HepG2 (cell line): ENCODE data around the gene MAN2C1. TPM values are rescaled to one million over a fixed set of nuclear protein-coding genes. Genes with fewer than 3 reads are reported as not detected.

ENCODE experiments used
- ATAD3A ChIP-seq: sonication (generic); formaldehyde crosslinking; IDR thresholded peaks from 2 replicates; pipeline ENCODE4 v1.4.0; 2020; ENCODE audit warnings: missing genetic modification reagents
- CCDC6 ChIP-seq: sonication (generic); formaldehyde crosslinking; IDR thresholded peaks from 2 replicates; pipeline ENCODE4 v1.8.1; 2022; ENCODE audit warnings: mild to moderate bottlenecking, missing genetic modification reagents, moderate library complexity
- KDM2A ChIP-seq: sonication (generic); formaldehyde crosslinking; IDR thresholded peaks from 2 replicates; pipeline ENCODE4 v1.4.0; 2020; ENCODE audit warnings: low read depth, missing genetic modification reagents, borderline replicate concordance
- KMT2B ChIP-seq: IDR thresholded peaks from 2 replicates; pipeline ENCODE4 v1.6.1; 2016; ENCODE audit warnings: missing genetic modification reagents, missing compliant biosample characterization
- NFIB ChIP-seq: sonication (generic); formaldehyde crosslinking; IDR thresholded peaks from 2 replicates; pipeline ENCODE4 v1.9.0; 2021; ENCODE audit warnings: missing genetic modification reagents, mild to moderate bottlenecking, borderline replicate concordance
- NFKBIZ ChIP-seq: IDR thresholded peaks from 2 replicates; pipeline ENCODE4 v1.6.1; 2018; ENCODE audit warnings: missing genetic modification reagents, missing compliant biosample characterization
- NPAS2 ChIP-seq: sonication (generic); formaldehyde crosslinking; IDR thresholded peaks from 2 replicates; pipeline ENCODE4 v1.8.0; 2022; ENCODE audit warnings: mild to moderate bottlenecking, missing genetic modification reagents, borderline replicate concordance
- RELA ChIP-seq: sonication (generic); formaldehyde crosslinking; IDR thresholded peaks from 2 replicates; pipeline ENCODE4 v1.4.0; 2020; ENCODE audit warnings: missing genetic modification reagents
- SALL1 ChIP-seq: sonication (generic); formaldehyde crosslinking; IDR thresholded peaks from 2 replicates; pipeline ENCODE4 v1.8.0; 2022; ENCODE audit warnings: mild to moderate bottlenecking, missing genetic modification reagents
- SIN3B ChIP-seq: fragments of 150-350 bp; IDR thresholded peaks from 2 replicates; pipeline ENCODE4 v1.6.1; 2014; ENCODE audit warnings: low read length
- SNRNP70 ChIP-seq: fragments of 200-400 bp; formaldehyde crosslinking; IDR thresholded peaks from 2 replicates; pipeline ENCODE4 v1.6.1; 2017; ENCODE audit warnings: mild to moderate bottlenecking, low read depth, low read length, moderate library complexity
- ZBTB21 ChIP-seq: sonication (generic); formaldehyde crosslinking; IDR thresholded peaks from 2 replicates; pipeline ENCODE4 v1.4.0; 2020; ENCODE audit warnings: missing genetic modification reagents
- ZNF614 ChIP-seq: IDR thresholded peaks from 2 replicates; pipeline ENCODE4 v1.6.1; 2018; ENCODE audit warnings: missing biosample characterization, missing genetic modification reagents, inconsistent platforms, borderline replicate concordance
- ZNF747 ChIP-seq: sonication (generic); formaldehyde crosslinking; IDR thresholded peaks from 2 replicates; pipeline ENCODE4 v1.8.1; 2023; ENCODE audit warnings: missing genetic modification reagents, mild to moderate bottlenecking, borderline replicate concordance
- polyA plus RNA-seq, 8 experiments: library from polyadenylated mRNA; depleted of rRNA in 3 of 8; stranded (reverse) in 7 of 8; unstranded in 1 of 8; fragments of >200 nt; fragmentation: Illumina TruSeq in 4 of 8; extraction: Trizol in 4 of 8; gene quantifications; 2 replicates each; pipeline versions ENCODE4 v1.2.1 to v1.2.3, GENCODE V29; 2011 to 2016; ENCODE audit warnings: low read depth in 4 of 8, missing spikeins in 1 of 8, mixed read lengths in 1 of 8; ENCODE audit not compliant: insufficient read depth in 1 of 8
- total RNA-seq, 5 experiments: library from RNA; depleted of rRNA; stranded (reverse); fragments of >200 nt; fragmentation: Illumina TruSeq; extraction: Trizol; gene quantifications; 2 replicates each; pipeline ENCODE4 v1.2.3, GENCODE V29; 2016; ENCODE audit warnings: low read depth in 1 of 5
- TF ChIP-seq, protein P1 (sequence below): sonication (generic); formaldehyde crosslinking; IDR thresholded peaks from 2 replicates; pipeline ENCODE4 v1.5.0; 2020; ENCODE audit warnings: mild to moderate bottlenecking, missing genetic modification reagents
- TF ChIP-seq, protein P2 (sequence below): sonication (generic); formaldehyde crosslinking; IDR thresholded peaks from 2 replicates; pipeline ENCODE4 v1.8.1; 2023; ENCODE audit warnings: mild to moderate bottlenecking, inconsistent platforms, moderate library complexity, missing genetic modification reagents, borderline replicate concordance
- TF ChIP-seq, protein P3 (sequence below): IDR thresholded peaks from 2 replicates; pipeline ENCODE4 v1.6.1; 2016
- TF ChIP-seq, protein P4 (sequence below): sonication (generic); formaldehyde crosslinking; IDR thresholded peaks from 2 replicates; pipeline ENCODE4 v1.9.0; 2021; ENCODE audit warnings: missing genetic modification reagents, borderline replicate concordance
- TF ChIP-seq, protein P5 (sequence below): sonication (generic); formaldehyde crosslinking; IDR thresholded peaks from 2 replicates; pipeline ENCODE4 v1.4.0; 2020; ENCODE audit warnings: missing genetic modification reagents

Gene MAN2C1
- total and polyA plus RNA-seq, 2 of the 13 experiments (the other 11 are each of a cell fraction or from before 2014, with no cell fraction given) = 62.6 to 71.0 TPM

DNA sequence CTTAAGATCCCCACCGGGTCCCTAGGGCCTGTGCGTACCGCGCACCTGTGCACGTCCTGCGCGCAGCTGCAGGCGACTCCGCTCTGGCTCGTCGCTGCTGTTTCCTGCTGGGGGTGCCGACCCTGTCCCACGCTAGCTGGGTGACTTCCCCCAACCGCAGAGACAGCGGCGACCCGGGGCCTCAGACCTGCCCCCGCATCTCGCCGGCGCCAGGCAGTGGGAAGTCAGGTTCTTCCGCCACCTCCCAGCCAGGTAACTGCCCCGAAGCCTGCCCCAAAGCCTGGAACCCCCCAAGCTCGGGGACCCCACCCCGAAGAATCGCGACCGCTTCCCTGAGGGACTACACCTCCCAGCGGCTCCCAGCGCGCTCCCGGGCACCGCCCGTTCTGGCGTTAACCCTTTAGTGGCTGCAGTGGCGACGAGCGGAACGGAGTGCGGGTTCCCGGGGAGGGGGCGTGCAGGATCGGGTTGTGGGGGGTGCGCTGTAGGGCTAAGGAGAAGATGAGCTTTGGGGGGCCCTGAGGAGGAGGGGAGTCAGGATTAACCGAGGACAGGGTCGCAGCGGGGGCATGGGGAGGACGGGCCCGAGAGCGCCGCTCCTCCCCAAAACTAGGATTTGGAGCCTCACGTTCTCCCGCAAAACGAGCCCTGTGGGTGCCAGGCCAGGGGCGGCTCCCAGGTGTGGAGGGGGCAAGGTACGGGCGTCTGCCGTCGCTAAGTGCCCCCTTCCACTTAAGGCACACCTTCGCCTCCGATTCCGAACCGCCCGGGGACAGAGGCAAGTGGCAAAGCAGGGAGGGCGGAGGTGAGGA, 21.0 kb downstream of the MAN2C1 start (continued):
- TF ChIP-seq SNRNP70 (no peak), SALL1 (peak; percentile 68), RELA (no peak), NFIB (no peak), KMT2B (CRISPR knock-in tag) (no peak), NPAS2 (CRISPR knock-in tag) (no peak), ATAD3A (CRISPR knock-in tag) (no peak), SIN3B (no peak), KDM2A (peak; percentile 86), NFKBIZ (CRISPR knock-in tag) (no peak), ZBTB21 (CRISPR knock-in tag) (no peak), ZNF747 (CRISPR knock-in tag) (0 out of 2 replicates have a peak, but pooled peaks have one; percentile 49), CCDC6 (CRISPR knock-in tag) (peak; percentile 33; the same call in 1 of the 2 replicates), ZNF614 (CRISPR knock-in tag) (no peak)
- TF ChIP-seq, protein P1, sequence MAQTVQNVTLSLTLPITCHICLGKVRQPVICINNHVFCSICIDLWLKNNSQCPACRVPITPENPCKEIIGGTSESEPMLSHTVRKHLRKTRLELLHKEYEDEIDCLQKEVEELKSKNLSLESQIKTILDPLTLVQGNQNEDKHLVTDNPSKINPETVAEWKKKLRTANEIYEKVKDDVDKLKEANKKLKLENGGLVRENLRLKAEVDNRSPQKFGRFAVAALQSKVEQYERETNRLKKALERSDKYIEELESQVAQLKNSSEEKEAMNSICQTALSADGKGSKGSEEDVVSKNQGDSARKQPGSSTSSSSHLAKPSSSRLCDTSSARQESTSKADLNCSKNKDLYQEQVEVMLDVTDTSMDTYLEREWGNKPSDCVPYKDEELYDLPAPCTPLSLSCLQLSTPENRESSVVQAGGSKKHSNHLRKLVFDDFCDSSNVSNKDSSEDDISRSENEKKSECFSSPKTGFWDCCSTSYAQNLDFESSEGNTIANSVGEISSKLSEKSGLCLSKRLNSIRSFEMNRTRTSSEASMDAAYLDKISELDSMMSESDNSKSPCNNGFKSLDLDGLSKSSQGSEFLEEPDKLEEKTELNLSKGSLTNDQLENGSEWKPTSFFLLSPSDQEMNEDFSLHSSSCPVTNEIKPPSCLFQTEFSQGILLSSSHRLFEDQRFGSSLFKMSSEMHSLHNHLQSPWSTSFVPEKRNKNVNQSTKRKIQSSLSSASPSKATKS = no peak
- TF ChIP-seq, protein P2, sequence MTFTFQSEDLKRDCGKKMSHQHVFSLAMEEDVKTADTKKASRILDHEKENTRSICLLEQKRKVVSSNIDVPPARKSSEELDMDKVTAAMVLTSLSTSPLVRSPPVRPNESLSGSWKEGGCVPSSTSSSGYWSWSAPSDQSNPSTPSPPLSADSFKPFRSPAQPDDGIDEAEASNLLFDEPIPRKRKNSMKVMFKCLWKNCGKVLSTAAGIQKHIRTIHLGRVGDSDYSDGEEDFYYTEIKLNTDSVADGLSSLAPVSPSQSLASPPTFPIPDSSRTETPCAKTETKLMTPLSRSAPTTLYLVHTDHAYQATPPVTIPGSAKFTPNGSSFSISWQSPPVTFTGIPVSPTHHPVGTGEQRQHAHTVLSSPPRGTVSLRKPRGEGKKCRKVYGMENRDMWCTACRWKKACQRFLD = no peak
- TF ChIP-seq, protein P3, sequence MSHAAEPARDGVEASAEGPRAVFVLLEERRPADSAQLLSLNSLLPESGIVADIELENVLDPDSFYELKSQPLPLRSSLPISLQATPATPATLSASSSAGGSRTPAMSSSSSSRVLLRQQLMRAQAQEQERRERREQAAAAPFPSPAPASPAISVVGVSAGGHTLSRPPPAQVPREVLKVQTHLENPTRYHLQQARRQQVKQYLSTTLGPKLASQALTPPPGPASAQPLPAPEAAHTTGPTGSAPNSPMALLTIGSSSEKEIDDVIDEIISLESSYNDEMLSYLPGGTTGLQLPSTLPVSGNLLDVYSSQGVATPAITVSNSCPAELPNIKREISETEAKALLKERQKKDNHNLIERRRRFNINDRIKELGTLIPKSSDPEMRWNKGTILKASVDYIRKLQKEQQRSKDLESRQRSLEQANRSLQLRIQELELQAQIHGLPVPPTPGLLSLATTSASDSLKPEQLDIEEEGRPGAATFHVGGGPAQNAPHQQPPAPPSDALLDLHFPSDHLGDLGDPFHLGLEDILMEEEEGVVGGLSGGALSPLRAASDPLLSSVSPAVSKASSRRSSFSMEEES = no peak
- TF ChIP-seq, protein P4, sequence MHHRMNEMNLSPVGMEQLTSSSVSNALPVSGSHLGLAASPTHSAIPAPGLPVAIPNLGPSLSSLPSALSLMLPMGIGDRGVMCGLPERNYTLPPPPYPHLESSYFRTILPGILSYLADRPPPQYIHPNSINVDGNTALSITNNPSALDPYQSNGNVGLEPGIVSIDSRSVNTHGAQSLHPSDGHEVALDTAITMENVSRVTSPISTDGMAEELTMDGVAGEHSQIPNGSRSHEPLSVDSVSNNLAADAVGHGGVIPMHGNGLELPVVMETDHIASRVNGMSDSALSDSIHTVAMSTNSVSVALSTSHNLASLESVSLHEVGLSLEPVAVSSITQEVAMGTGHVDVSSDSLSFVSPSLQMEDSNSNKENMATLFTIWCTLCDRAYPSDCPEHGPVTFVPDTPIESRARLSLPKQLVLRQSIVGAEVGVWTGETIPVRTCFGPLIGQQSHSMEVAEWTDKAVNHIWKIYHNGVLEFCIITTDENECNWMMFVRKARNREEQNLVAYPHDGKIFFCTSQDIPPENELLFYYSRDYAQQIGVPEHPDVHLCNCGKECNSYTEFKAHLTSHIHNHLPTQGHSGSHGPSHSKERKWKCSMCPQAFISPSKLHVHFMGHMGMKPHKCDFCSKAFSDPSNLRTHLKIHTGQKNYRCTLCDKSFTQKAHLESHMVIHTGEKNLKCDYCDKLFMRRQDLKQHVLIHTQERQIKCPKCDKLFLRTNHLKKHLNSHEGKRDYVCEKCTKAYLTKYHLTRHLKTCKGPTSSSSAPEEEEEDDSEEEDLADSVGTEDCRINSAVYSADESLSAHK (CRISPR knock-in tag) = no peak
- TF ChIP-seq, protein P5, sequence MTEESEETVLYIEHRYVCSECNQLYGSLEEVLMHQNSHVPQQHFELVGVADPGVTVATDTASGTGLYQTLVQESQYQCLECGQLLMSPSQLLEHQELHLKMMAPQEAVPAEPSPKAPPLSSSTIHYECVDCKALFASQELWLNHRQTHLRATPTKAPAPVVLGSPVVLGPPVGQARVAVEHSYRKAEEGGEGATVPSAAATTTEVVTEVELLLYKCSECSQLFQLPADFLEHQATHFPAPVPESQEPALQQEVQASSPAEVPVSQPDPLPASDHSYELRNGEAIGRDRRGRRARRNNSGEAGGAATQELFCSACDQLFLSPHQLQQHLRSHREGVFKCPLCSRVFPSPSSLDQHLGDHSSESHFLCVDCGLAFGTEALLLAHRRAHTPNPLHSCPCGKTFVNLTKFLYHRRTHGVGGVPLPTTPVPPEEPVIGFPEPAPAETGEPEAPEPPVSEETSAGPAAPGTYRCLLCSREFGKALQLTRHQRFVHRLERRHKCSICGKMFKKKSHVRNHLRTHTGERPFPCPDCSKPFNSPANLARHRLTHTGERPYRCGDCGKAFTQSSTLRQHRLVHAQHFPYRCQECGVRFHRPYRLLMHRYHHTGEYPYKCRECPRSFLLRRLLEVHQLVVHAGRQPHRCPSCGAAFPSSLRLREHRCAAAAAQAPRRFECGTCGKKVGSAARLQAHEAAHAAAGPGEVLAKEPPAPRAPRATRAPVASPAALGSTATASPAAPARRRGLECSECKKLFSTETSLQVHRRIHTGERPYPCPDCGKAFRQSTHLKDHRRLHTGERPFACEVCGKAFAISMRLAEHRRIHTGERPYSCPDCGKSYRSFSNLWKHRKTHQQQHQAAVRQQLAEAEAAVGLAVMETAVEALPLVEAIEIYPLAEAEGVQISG (CRISPR knock-in tag) = peak; percentile 78
